Endothelial cell of umbilical vein (primary cell): ENCODE results near the gene RELN. TPM values are rescaled to one million over a fixed set of nuclear protein-coding genes. Genes with fewer than 3 reads are reported as not detected.

Experiments
- BruUV-seq: library from RNA; stranded (reverse); fragments of 400-500 nt; replicated peaks from 2 replicates; lab custom pipeline; 2021; lab: Mats Ljungman, UMichigan
- CTCF ChIA-PET: fragments of 300-600, 350-600 bp; sonication (Branson Sonifier 250); formaldehyde crosslinking; loops from one replicate; lab custom pipeline; 2021; ENCODE audit warnings: antibody characterized with exemption, inconsistent platforms; lab: Charles Lee
- POLR2A ChIA-PET: fragments of 300-600, 350-600 bp; sonication (Branson Sonifier 250); formaldehyde crosslinking; loops from one replicate; lab custom pipeline; 2021; ENCODE audit warnings: antibody characterized with exemption, inconsistent platforms; lab: Charles Lee
- DNase-seq: peaks from one replicate; pipeline ENCODE4 v3.0.0-alpha.2; 2011; ENCODE audit warnings: low read depth, low spot score
- FAIRE-seq: peaks from 2 replicates; lab custom pipeline; 2011; peaks lifted over from hg19 to GRCh38; lab: Jason Lieb, UNC
- H2AFZ ChIP-seq: 2 replicates; pipeline ENCODE4 v1.6.0; 2012; ENCODE audit warnings: low read depth, low read length, control low read depth, inconsistent platforms
- H3K27ac ChIP-seq: 2 replicates; pipeline ENCODE4 v1.5.1; 2011; ENCODE audit warnings: low read depth, mild to moderate bottlenecking, control low read depth, low read length, moderate library complexity; ENCODE audit not compliant: insufficient read depth
- H3K27me3 ChIP-seq, 2 experiments: 2 replicates each; pipeline versions ENCODE4 v1.6.0 to v1.6.1; 2011; ENCODE audit warnings: low read length in 2 of 2, mixed read lengths in 1 of 2; ENCODE audit not compliant: control insufficient read depth in 2 of 2, insufficient read depth in 2 of 2
- H3K36me3 ChIP-seq, 2 experiments: 2 replicates in 1 of 2; 3 replicates in 1 of 2; pipeline ENCODE4 v1.5.1; 2011; ENCODE audit warnings: low read length in 2 of 2, mild to moderate bottlenecking in 1 of 2, moderate library complexity in 1 of 2; ENCODE audit not compliant: control insufficient read depth in 2 of 2, insufficient read depth in 2 of 2; ENCODE audit errors: extremely low read depth in 1 of 2
- H3K4me1 ChIP-seq: 3 replicates; pipeline ENCODE4 v1.5.1; 2011; ENCODE audit warnings: mild to moderate bottlenecking, low read length; ENCODE audit not compliant: control insufficient read depth, insufficient read depth; ENCODE audit errors: extremely low read depth
- H3K4me2 ChIP-seq: 2 replicates; pipeline ENCODE4 v1.6.1; 2011; ENCODE audit warnings: low read length, control low read depth, mixed read lengths; ENCODE audit not compliant: insufficient read depth
- H3K4me3 ChIP-seq, 3 experiments: fragments of 200-600 bp in 1 of 3; sonication (generic), shearing (Covaris generic) in 1 of 3; replicated peaks in 1 of 3; 2 replicates each; pipeline ENCODE4 v1.5.1; 2011 to 2016; ENCODE audit warnings: control low read depth in 3 of 3, low read length in 3 of 3, mild to moderate bottlenecking in 2 of 3, inconsistent platforms in 1 of 3, low read depth in 1 of 3, moderate library complexity in 1 of 3; ENCODE audit not compliant: insufficient read depth in 1 of 3
- H3K79me2 ChIP-seq: 2 replicates; pipeline ENCODE4 v1.6.0; 2012; ENCODE audit warnings: low read length, inconsistent platforms; ENCODE audit not compliant: control insufficient read depth, insufficient read depth
- H3K9ac ChIP-seq: replicated peaks from 2 replicates; pipeline ENCODE3; 2011; ENCODE audit warnings: low read length, control low read depth; ENCODE audit not compliant: insufficient read depth; ENCODE audit errors: extremely low read depth
- H3K9me1 ChIP-seq: replicated peaks from 3 replicates; pipeline ENCODE4 v1.6.0; 2011; ENCODE audit warnings: mild to moderate bottlenecking, low read length; ENCODE audit not compliant: control insufficient read depth, insufficient read depth; ENCODE audit errors: extremely low read depth
- H3K9me3 ChIP-seq: replicated peaks from 2 replicates; pipeline ENCODE4 v1.5.1; 2012; ENCODE audit warnings: low read length, inconsistent platforms; ENCODE audit not compliant: control insufficient read depth, insufficient read depth
- H4K20me1 ChIP-seq: replicated peaks from 2 replicates; pipeline ENCODE3; 2011; ENCODE audit warnings: mild to moderate bottlenecking, low read length; ENCODE audit not compliant: control insufficient read depth, insufficient read depth; ENCODE audit errors: extremely low read depth
- EZH2 ChIP-seq: IDR thresholded peaks from 2 replicates; pipeline ENCODE4 v1.6.1; 2012; ENCODE audit warnings: borderline replicate concordance, low read depth, mild to moderate bottlenecking, moderate library complexity, low read length, inconsistent platforms; ENCODE audit not compliant: severe bottlenecking
- FOS ChIP-seq: IDR thresholded peaks from 2 replicates; pipeline ENCODE4 v1.6.1; 2011; ENCODE audit warnings: mild to moderate bottlenecking, low read length, moderate library complexity, borderline replicate concordance; ENCODE audit not compliant: insufficient read depth
- GATA2 ChIP-seq: IDR thresholded peaks from 2 replicates; pipeline ENCODE4 v1.7.0; 2011; ENCODE audit warnings: low read depth, mild to moderate bottlenecking, moderate library complexity, mixed read lengths, low read length; ENCODE audit not compliant: insufficient read length, insufficient read depth
- JUN ChIP-seq: IDR thresholded peaks from 2 replicates; pipeline ENCODE4 v1.6.1; 2011; ENCODE audit warnings: borderline replicate concordance, low read depth; ENCODE audit not compliant: insufficient read length, insufficient read depth
- MAX ChIP-seq: IDR thresholded peaks from 2 replicates; pipeline ENCODE4 v1.6.1; 2011; ENCODE audit not compliant: insufficient read depth, insufficient read length
- MYC ChIP-seq: IDR thresholded peaks from one replicate; pipeline ENCODE4 v1.6.1; 2011; ENCODE audit warnings: mild to moderate bottlenecking, low read depth, low read length
- POLR2A ChIP-seq: IDR thresholded peaks from 2 replicates; pipeline ENCODE4 v1.6.1; 2012; ENCODE audit warnings: low read depth, mild to moderate bottlenecking, control low read depth, low read length
- POLR2AphosphoS5 ChIP-seq: IDR thresholded peaks from 2 replicates; pipeline ENCODE4 v1.6.1; 2012; ENCODE audit warnings: low read depth, mild to moderate bottlenecking, control low read depth, low read length, moderate library complexity; ENCODE audit not compliant: insufficient read depth
- dilution Hi-C: fragments of 300-500 bp; cut with MboI; formaldehyde crosslinking; loops from one replicate; pipeline ENCODE4 v1.15.0; 2019; ENCODE audit warnings: low sequenced_read_pairs; ENCODE audit not compliant: extremely low pct_ligation_motif_present
- intact Hi-C: fragments of 100-400 bp; cut with micrococcal nuclease; formaldehyde crosslinking; loops from one replicate; pipeline ENCODE4 v1.10.0; 2022
- polyA plus RNA-seq, 4 experiments: library from polyadenylated mRNA; depleted of rRNA in 3 of 4; stranded (reverse) in 3 of 4; unstranded in 1 of 4; fragments of >200 nt; gene quantifications; 2 replicates each; pipeline versions ENCODE4 v1.2.1 to v1.2.3, GENCODE V29; 2011 to 2012; ENCODE audit warnings: missing spikeins in 1 of 4
- total RNA-seq: library from RNA; stranded (reverse); gene quantifications from 2 replicates; pipeline ENCODE4 v1.2.3, GENCODE V29; 2021
- TF ChIP-seq, protein P1 (sequence below), 2 donors: IDR thresholded peaks; 1 replicate in 1 of 2; 2 replicates in 1 of 2; pipeline ENCODE4 v1.5.1; 2011; ENCODE audit warnings: low read length in 2 of 2, mild to moderate bottlenecking in 2 of 2, moderate library complexity in 2 of 2, control low read depth in 1 of 2, inconsistent platforms in 1 of 2, low read depth in 1 of 2; ENCODE audit not compliant: insufficient read depth in 1 of 2; ENCODE audit errors: extremely low read depth in 1 of 2

Gene RELN
- total and polyA plus RNA-seq, 2 donors (not counting 3 experiments of a cell fraction or from before 2014, with no cell fraction given): 0.15 to 0.22 TPM

- Histone ChIP-seq H2AFZ (no peak overlapping the region), H3K27ac (no peak overlapping the region), H4K20me1 (no peaks in the 10 kb centered on the region), H3K79me2 (no peaks in the 10 kb centered on the region), H3K4me1 (no peaks in the 10 kb centered on the region), H3K9me3 (peaks cover 2% of the 10 kb centered on the region), H3K4me3 (no peak overlapping the region), H3K4me2 (no peak overlapping the region), H3K36me3 (no peaks in the 10 kb centered on the region), H3K27me3 (no peaks in the 10 kb centered on the region), H3K9me1 (no peaks in the 10 kb centered on the region), H3K9ac (no peak overlapping the region)
- FAIRE-seq (no peak), DNase-seq (no peak)
- intact Hi-C loops (no loop called here), dilution Hi-C loops (no loop called here)
- CTCF ChIA-PET: no interaction called here
- BruUV-seq: no TSS peak
- POLR2A ChIA-PET: no interaction called here
- TF ChIP-seq POLR2AphosphoS5 (no peak), JUN (no peak), MYC (no peak), MAX (no peak), GATA2 (no peak)
- TF ChIP-seq, protein P1, sequence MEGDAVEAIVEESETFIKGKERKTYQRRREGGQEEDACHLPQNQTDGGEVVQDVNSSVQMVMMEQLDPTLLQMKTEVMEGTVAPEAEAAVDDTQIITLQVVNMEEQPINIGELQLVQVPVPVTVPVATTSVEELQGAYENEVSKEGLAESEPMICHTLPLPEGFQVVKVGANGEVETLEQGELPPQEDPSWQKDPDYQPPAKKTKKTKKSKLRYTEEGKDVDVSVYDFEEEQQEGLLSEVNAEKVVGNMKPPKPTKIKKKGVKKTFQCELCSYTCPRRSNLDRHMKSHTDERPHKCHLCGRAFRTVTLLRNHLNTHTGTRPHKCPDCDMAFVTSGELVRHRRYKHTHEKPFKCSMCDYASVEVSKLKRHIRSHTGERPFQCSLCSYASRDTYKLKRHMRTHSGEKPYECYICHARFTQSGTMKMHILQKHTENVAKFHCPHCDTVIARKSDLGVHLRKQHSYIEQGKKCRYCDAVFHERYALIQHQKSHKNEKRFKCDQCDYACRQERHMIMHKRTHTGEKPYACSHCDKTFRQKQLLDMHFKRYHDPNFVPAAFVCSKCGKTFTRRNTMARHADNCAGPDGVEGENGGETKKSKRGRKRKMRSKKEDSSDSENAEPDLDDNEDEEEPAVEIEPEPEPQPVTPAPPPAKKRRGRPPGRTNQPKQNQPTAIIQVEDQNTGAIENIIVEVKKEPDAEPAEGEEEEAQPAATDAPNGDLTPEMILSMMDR (IDR thresholded peaks at IDR 0.05; ENCODE audit: extremely low read depth in 1 of 2, insufficient read depth in 1 of 2, low read depth in 1 of 2, low read length in 2 of 2): no peak
Measured at GRCh38 chr7:103648135-103648534, 341.3 kb downstream of the RELN start.

GRCh38 chr7:103644319-103644718 is 345.1 kb downstream of the RELN start:
- FAIRE-seq: no peak
- Histone ChIP-seq H4K20me1 (no peaks in the 10 kb centered on the region), H3K9ac (no peak overlapping the region), H3K27me3 (no peaks in the 10 kb centered on the region), H2AFZ (no peak overlapping the region), H3K4me1 (peaks cover 3% of the 10 kb centered on the region), H3K4me2 (no peak overlapping the region), H3K9me3 (peaks cover 2% of the 10 kb centered on the region), H3K27ac (no peak overlapping the region), H3K79me2 (no peaks in the 10 kb centered on the region), H3K4me3 (no peak overlapping the region), H3K9me1 (no peaks in the 10 kb centered on the region), H3K36me3 (no peaks in the 10 kb centered on the region)
- DNase-seq: no peak
- intact Hi-C loops (no loop called here), dilution Hi-C loops (no loop called here)
- no TSS peak for BruUV-seq
- ChIA-PET CTCF (no interaction called here), POLR2A (no interaction called here)
- TF ChIP-seq MYC (no peak), POLR2AphosphoS5 (no peak), GATA2 (no peak), JUN (no peak), EZH2 (no peak), FOS (no peak), POLR2A (no peak), MAX (no peak)
- TF ChIP-seq, protein P1 (IDR thresholded peaks at IDR 0.05; ENCODE audit: extremely low read depth in 1 of 2, insufficient read depth in 1 of 2, low read depth in 1 of 2, low read length in 2 of 2): no peak
